ENCODE results near the gene TCIRG1. TPM values are rescaled to one million over a fixed set of nuclear protein-coding genes. Genes with fewer than 3 reads are reported as not detected.

TCIRG1 gene
- total and polyA plus RNA-seq, 4 donors, result 32.2 to 96.1 (median 44.5) TPM

DNA sequence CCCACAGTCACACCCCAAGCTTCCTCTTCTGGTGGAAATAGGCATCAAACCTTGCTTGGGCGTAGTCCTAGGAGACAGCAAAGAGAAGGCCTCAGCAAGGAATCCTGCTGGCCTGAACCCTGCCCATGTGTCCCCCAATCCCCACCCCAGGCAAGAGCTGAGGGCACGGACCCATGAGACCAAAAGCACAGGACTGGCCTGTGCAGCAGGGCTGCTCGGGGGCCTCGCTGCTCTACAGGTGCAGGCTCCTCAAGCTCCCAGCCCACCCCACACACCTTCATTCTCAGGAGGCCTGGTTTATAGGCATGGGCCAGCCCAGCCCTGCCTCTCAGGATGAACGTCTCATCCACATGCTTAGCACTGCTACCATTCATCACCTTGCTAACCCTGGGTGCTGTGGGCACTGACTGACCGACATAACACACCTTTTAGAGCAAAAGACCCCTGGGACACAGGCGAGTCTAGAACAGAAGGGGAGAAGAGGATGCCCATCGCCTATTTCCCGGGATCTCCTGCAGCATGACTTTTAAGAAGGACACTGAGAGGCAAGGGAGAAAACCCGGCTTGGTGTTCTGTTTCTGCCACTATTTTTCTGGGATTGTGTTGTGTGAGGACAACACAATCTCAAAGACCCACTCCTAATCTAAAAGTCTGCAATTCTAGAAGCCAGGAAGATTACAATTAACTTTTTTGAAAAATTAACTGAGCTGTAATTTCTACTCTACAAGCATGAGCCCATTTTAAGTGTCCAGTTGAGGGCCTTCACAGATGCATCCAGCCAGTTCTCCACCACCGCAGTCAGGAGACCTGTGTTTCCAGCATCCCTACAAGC, 15.4 kb downstream of the TCIRG1 start:
- no peak for DNase-seq (ENCODE audit: low spot score)
- Histone ChIP-seq H3K9me3 (ENCODE audit: control insufficient read depth in 4 of 4, low read length in 3 of 4) (no peaks in the 10 kb centered on the region), H3K4me1 (ENCODE audit: control insufficient read depth in 4 of 4, insufficient read depth in 4 of 4, low read length in 3 of 4) (no peaks in the 10 kb centered on the region), H3K27me3 (ENCODE audit: control insufficient read depth in 4 of 4, insufficient read depth in 4 of 4, low read length in 3 of 4) (no peaks in the 10 kb centered on the region), H3K27ac (ENCODE audit: low read depth in 1 of 2, low read length in 2 of 2) (no peak overlapping the region), H3K36me3 (ENCODE audit: control insufficient read depth in 4 of 4, insufficient read depth in 3 of 4, low read depth in 1 of 4, low read length in 3 of 4) (peaks cover 9 to 44% (median 20%) of the 10 kb centered on the region in 4 donors), H3K4me3 (ENCODE audit: low read depth in 1 of 3, low read length in 3 of 3) (no peak overlapping the region), H3K9ac (ENCODE audit: low read depth in 1 of 2, low read length in 2 of 2) (no peak overlapping the region)
- WGBS, result 97% methylated on average over 11 of the region's 11 CpGs
- no peak for TF ChIP-seq CTCF (IDR thresholded peaks at IDR 0.05; ENCODE audit: low read depth, low read length, missing input control)
- TF ChIP-seq EGR1 (IDR thresholded peaks at IDR 0.05; ENCODE audit: low read depth in 2 of 2), result no peak
- no peak for TF ChIP-seq MAX (IDR thresholded peaks at IDR 0.05)
- TF ChIP-seq, protein P1, sequence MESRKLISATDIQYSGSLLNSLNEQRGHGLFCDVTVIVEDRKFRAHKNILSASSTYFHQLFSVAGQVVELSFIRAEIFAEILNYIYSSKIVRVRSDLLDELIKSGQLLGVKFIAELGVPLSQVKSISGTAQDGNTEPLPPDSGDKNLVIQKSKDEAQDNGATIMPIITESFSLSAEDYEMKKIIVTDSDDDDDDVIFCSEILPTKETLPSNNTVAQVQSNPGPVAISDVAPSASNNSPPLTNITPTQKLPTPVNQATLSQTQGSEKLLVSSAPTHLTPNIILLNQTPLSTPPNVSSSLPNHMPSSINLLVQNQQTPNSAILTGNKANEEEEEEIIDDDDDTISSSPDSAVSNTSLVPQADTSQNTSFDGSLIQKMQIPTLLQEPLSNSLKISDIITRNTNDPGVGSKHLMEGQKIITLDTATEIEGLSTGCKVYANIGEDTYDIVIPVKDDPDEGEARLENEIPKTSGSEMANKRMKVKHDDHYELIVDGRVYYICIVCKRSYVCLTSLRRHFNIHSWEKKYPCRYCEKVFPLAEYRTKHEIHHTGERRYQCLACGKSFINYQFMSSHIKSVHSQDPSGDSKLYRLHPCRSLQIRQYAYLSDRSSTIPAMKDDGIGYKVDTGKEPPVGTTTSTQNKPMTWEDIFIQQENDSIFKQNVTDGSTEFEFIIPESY (IDR thresholded peaks at IDR 0.05), result no peak
- no peak for TF ChIP-seq YY1 (IDR thresholded peaks at IDR 0.05)
- TF ChIP-seq, protein P2, sequence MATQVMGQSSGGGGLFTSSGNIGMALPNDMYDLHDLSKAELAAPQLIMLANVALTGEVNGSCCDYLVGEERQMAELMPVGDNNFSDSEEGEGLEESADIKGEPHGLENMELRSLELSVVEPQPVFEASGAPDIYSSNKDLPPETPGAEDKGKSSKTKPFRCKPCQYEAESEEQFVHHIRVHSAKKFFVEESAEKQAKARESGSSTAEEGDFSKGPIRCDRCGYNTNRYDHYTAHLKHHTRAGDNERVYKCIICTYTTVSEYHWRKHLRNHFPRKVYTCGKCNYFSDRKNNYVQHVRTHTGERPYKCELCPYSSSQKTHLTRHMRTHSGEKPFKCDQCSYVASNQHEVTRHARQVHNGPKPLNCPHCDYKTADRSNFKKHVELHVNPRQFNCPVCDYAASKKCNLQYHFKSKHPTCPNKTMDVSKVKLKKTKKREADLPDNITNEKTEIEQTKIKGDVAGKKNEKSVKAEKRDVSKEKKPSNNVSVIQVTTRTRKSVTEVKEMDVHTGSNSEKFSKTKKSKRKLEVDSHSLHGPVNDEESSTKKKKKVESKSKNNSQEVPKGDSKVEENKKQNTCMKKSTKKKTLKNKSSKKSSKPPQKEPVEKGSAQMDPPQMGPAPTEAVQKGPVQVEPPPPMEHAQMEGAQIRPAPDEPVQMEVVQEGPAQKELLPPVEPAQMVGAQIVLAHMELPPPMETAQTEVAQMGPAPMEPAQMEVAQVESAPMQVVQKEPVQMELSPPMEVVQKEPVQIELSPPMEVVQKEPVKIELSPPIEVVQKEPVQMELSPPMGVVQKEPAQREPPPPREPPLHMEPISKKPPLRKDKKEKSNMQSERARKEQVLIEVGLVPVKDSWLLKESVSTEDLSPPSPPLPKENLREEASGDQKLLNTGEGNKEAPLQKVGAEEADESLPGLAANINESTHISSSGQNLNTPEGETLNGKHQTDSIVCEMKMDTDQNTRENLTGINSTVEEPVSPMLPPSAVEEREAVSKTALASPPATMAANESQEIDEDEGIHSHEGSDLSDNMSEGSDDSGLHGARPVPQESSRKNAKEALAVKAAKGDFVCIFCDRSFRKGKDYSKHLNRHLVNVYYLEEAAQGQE (IDR thresholded peaks at IDR 0.05), result no peak
- no peak for TF ChIP-seq RAD21 (IDR thresholded peaks at IDR 0.05)
- TF ChIP-seq RXRA (IDR thresholded peaks at IDR 0.05), result no peak
- TF ChIP-seq JUND (IDR thresholded peaks at IDR 0.05), result no peak

- WGBS, result 96% methylated on average over 12 of the region's 12 CpGs
- H3K36me3 ChIP-seq (ENCODE audit: control insufficient read depth in 4 of 4, insufficient read depth in 3 of 4, low read depth in 1 of 4, low read length in 3 of 4), result peaks cover 9 to 36% (median 21%) of the 10 kb centered on the region in 4 donors
- DNase-seq (ENCODE audit: low spot score), result no peak
Measured at GRCh38 chr11:68056317-68057285, 17.8 kb downstream of the TCIRG1 start.

More at GRCh38 chr11:68056317-68057285, 17.8 kb downstream of the TCIRG1 start:
- H3K4me3 ChIP-seq (ENCODE audit: low read depth in 1 of 3, low read length in 3 of 3), result no peak overlapping the region
- H3K27ac ChIP-seq (ENCODE audit: low read depth in 1 of 2, low read length in 2 of 2), result no peak overlapping the region
- TF ChIP-seq RXRA (IDR thresholded peaks at IDR 0.05), result no peak
- no peak for TF ChIP-seq MAX (IDR thresholded peaks at IDR 0.05)
- no peak for TF ChIP-seq SP1 (IDR thresholded peaks at IDR 0.05)
- no peaks in the 10 kb centered on the region for H3K4me1 ChIP-seq (ENCODE audit: control insufficient read depth in 4 of 4, insufficient read depth in 4 of 4, low read length in 3 of 4)
- H3K9me3 ChIP-seq (ENCODE audit: control insufficient read depth in 4 of 4, low read length in 3 of 4), result no peaks in the 10 kb centered on the region
- no peaks in the 10 kb centered on the region for H3K27me3 ChIP-seq (ENCODE audit: control insufficient read depth in 4 of 4, insufficient read depth in 4 of 4, low read length in 3 of 4)
- no peak overlapping the region for H3K9ac ChIP-seq (ENCODE audit: low read depth in 1 of 2, low read length in 2 of 2)
